Measurements from ENCODE around the gene CAMK1D. TPM values are rescaled to one million over a fixed set of nuclear protein-coding genes. Genes with fewer than 3 reads are reported as not detected.
"Not testable (repeated sequence)": the region's sequence is repeated elsewhere in the genome, so short reads cannot be mapped to it uniquely, and the experiment has no call there.

Gene CAMK1D
- total and polyA plus RNA-seq, 2 of the 8 experiments (the other 6 are each of a cell fraction or from before 2014, with no cell fraction given): 3.5 to 10.6 TPM

DNA sequence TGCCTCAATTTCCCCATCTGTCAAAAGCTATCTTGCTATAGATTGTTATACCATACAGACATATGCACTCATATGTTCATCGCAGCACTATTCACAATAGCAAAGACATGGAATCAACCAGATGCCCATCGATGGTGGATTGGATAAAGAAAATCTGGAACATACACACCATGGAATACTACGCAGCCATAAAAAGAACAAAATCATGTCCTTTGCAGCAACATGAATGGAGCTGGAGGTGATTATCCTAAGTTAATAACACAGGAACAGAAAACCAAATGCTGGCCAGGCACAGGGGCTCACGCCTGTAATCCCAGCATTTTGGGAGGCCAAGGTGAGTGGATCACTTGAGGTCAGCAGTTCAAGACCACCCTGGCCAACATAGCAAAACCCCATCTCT lies 14.2 kb upstream of the CAMK1D start:
- H4K91ac ChIP-seq (replicated peaks; ENCODE audit: insufficient read length, low read length); H2BK5ac ChIP-seq (ENCODE audit: low read depth, low read length); H3K23ac ChIP-seq (ENCODE audit: insufficient read length); H4K5ac ChIP-seq (ENCODE audit: insufficient read length, low read depth, low read length); H2BK20ac ChIP-seq (ENCODE audit: low read length); H2AK5ac ChIP-seq (ENCODE audit: low read depth, low read length); H3K4me3 ChIP-seq (ENCODE audit: extremely low read depth in 1 of 4, insufficient read depth in 2 of 4, low read depth in 3 of 4, low read length in 4 of 4); H3K4me1 ChIP-seq (replicated peaks in 1 of 4; ENCODE audit: control insufficient read depth in 3 of 4, insufficient read depth in 4 of 4, low read length in 3 of 4); H3K27ac ChIP-seq (ENCODE audit: low read depth, low read length); H3K18ac ChIP-seq (ENCODE audit: extremely low read depth, low read length); H4K8ac ChIP-seq (ENCODE audit: extremely low read depth, insufficient read depth, low read length); H3K4ac ChIP-seq (replicated peaks; ENCODE audit: insufficient read length, low read depth, low read length); H3K9ac ChIP-seq (replicated peaks in 1 of 4; ENCODE audit: extremely low read depth in 1 of 4, low read depth in 3 of 4, low read length in 3 of 4); H3K56ac ChIP-seq (replicated peaks; ENCODE audit: insufficient read length, low read depth, low read length); DNase-seq (ENCODE audit: low read depth in 1 of 2, low spot score in 2 of 2); H3K27me3 ChIP-seq (replicated peaks in 1 of 4; ENCODE audit: control insufficient read depth in 3 of 4, extremely low read depth in 1 of 4, insufficient read depth in 3 of 4, low read length in 3 of 4); H3K9me3 ChIP-seq (ENCODE audit: insufficient read depth in 2 of 2, low read depth in 1 of 2, low read length in 1 of 2); H3K36me3 ChIP-seq (ENCODE audit: control insufficient read depth in 2 of 4, insufficient read depth in 4 of 4, low read length in 3 of 4); FAIRE-seq; H2AFZ ChIP-seq (ENCODE audit: low read length); POLR2A ChIA-PET (ENCODE audit: partially characterized antibody); H2BK120ac ChIP-seq (replicated peaks; ENCODE audit: low read depth, low read length); H3K79me1 ChIP-seq (ENCODE audit: low read depth, low read length); H2BK15ac ChIP-seq (ENCODE audit: low read length); H3K23me2 ChIP-seq (ENCODE audit: low read depth, low read length); H3K79me2 ChIP-seq (ENCODE audit: control insufficient read depth in 1 of 2, insufficient read depth in 2 of 2, low read length in 2 of 2); H4K20me1 ChIP-seq (replicated peaks in 1 of 2; ENCODE audit: control insufficient read depth in 1 of 2, insufficient read depth in 2 of 2, low read length in 2 of 2); H2BK12ac ChIP-seq (ENCODE audit: low read depth, low read length); H3K4me2 ChIP-seq (ENCODE audit: insufficient read depth in 1 of 2, low read depth in 2 of 2, low read length in 2 of 2); H3K14ac ChIP-seq (ENCODE audit: insufficient read length): not testable (repeated sequence)
- CTCF ChIA-PET (ENCODE audit: partially characterized antibody): interaction anchor here (1.2 kb wide), 1 partner anchor 30 kb away, joined by 5 read pairs; no protein-coding TSS in a partner anchor
- WGBS, 2 experiments (ENCODE audit: extremely low coverage in 1 of 2, insufficient coverage in 1 of 2, insufficient read length in 1 of 2, insufficient replicate concordance in 2 of 2, low coverage in 1 of 2, low lambda C conversion rate in 2 of 2, missing lambda C conversion rate in 1 of 2): 71% methylated on average over 4 of the region's 4 CpGs; no CpG with 5 or more reads in 1 of the 2 experiments

All from H1 (cell line).